GM18511 (cell line): ENCODE results near the gene RTL5.
A peak's percentile ranks its signal among the peaks of the same experiment; 100 is the strongest.
"Not testable (repeated sequence)": the region's sequence is repeated elsewhere in the genome, so short reads cannot be mapped to it uniquely, and the experiment has no call there.

ENCODE experiments used
- ATAC-seq: cut with Tn5 transposase; IDR thresholded peaks from one replicate; pipeline ENCODE4 v1.9.1; 2021; ENCODE audit warnings: mild to moderate bottlenecking, moderate library complexity; ENCODE audit not compliant: unreplicated experiment

Gene RTL5

GRCh38 chrX:72131317-72132294 is at the start of gene RTL5:
Gene RTL5, minus strand, starts transcription at chrX:72131915.
- ATAC-seq = peak; percentile 63

- no peak for ATAC-seq
Observed at GRCh38 chrX:72180539-72180938, 48.8 kb upstream of the RTL5 start.

GRCh38 chrX:72176981-72177380 is 45.3 kb upstream of the RTL5 start:
- no peak for ATAC-seq

GRCh38 chrX:72176289-72176688 is 44.6 kb upstream of the RTL5 start:
- ATAC-seq = not testable (repeated sequence)

GRCh38 chrX:72169008-72169728 is 37.5 kb upstream of the RTL5 start:
- ATAC-seq = no peak

GRCh38 chrX:72165551-72165950 is 33.8 kb upstream of the RTL5 start:
- no peak for ATAC-seq

- ATAC-seq = no peak
Observed at GRCh38 chrX:72159769-72160168, 28.1 kb upstream of the RTL5 start.

GRCh38 chrX:72158773-72159172 is 27.1 kb upstream of the RTL5 start:
- no peak for ATAC-seq

- no peak for ATAC-seq
Observed at GRCh38 chrX:72146527-72146926, 14.8 kb upstream of the RTL5 start.

GRCh38 chrX:72145181-72145580 is 13.5 kb upstream of the RTL5 start:
- no peak for ATAC-seq

GRCh38 chrX:72143609-72143907 is 11.8 kb upstream of the RTL5 start:
- ATAC-seq = no peak

GRCh38 chrX:72142794-72143608 is 11.3 kb upstream of the RTL5 start:
- no peak for ATAC-seq

GRCh38 chrX:72142094-72142793 is 10.5 kb upstream of the RTL5 start:
- ATAC-seq = no peak

GRCh38 chrX:72141372-72142004 is 9.8 kb upstream of the RTL5 start:
- peak; percentile 66 for ATAC-seq

GRCh38 chrX:72139538-72139937 is 7.8 kb upstream of the RTL5 start:
- no peak for ATAC-seq

GRCh38 chrX:72137846-72138495 is 6.3 kb upstream of the RTL5 start:
- ATAC-seq = no peak

- ATAC-seq = no peak
Observed at GRCh38 chrX:72133851-72134546, 2.3 kb upstream of the RTL5 start.

- no peak for ATAC-seq
Observed at GRCh38 chrX:72132456-72132855, 741 bp upstream of the RTL5 start.

GRCh38 chrX:72130762-72131250 is 909 bp downstream of the RTL5 start:
- ATAC-seq = no peak
